ENCODE data around the gene KIRREL2.
A peak's percentile ranks its signal among the peaks of the same experiment; 100 is the strongest.

Gene KIRREL2

GRCh38 chr19:35816262-35816661 is 40.4 kb upstream of the KIRREL2 start:
- Histone ChIP-seq H3K4me1 (ENCODE audit: control insufficient read depth, insufficient read depth, low read length) (peaks cover 7% of the 10 kb centered on the region), H3K27ac (ENCODE audit: extremely low read depth, low read depth, low read length) (no peak overlapping the region), H3K9me3 (ENCODE audit: control insufficient read depth, insufficient read depth, low read depth, low read length) (no peaks in the 10 kb centered on the region), H3K36me3 (ENCODE audit: control insufficient read depth in 2 of 2, insufficient read depth in 1 of 2, low read length in 2 of 2) (no peaks in the 10 kb centered on the region; a peak in 1 of 3 replicates), H3K4me3 (ENCODE audit: low read depth, low read length) (no peak overlapping the region)
- TF ChIP-seq ZNF704 (tag by site-specific recombination; IDR thresholded peaks at IDR 0.05), result no peak
- TF ChIP-seq ZNF513 (tag by site-specific recombination; IDR thresholded peaks at IDR 0.05), result no peak
- no peak for TF ChIP-seq ZNF350 (tag by site-specific recombination; IDR thresholded peaks at IDR 0.05)
- TF ChIP-seq KLF1 (tag by site-specific recombination; IDR thresholded peaks at IDR 0.05), result 0 out of 2 replicates have a peak, but pooled peaks have one; percentile 7
- no peak for TF ChIP-seq ZNF24 (tag by site-specific recombination; IDR thresholded peaks at IDR 0.05)
- no peak for TF ChIP-seq ZNF18 (tag by site-specific recombination; IDR thresholded peaks at IDR 0.05)
- TF ChIP-seq OVOL3 (tag by site-specific recombination; IDR thresholded peaks at IDR 0.05), result no peak
- no peak for TF ChIP-seq ZNF548 (tag by site-specific recombination; IDR thresholded peaks at IDR 0.05)
- TF ChIP-seq ZNF830 (tag by site-specific recombination; IDR thresholded peaks at IDR 0.05; ENCODE audit: low read depth), result no peak
- POLR2A ChIA-PET, result interaction anchor here (0.6 to 0.7 kb wide), 3 partner anchors 29 to 591 kb away, joined by 3 to 4 read pairs (median 3); no protein-coding TSS in a partner anchor
- CTCF ChIA-PET, result interaction anchor here (0.6 to 0.8 kb wide), 5 partner anchors 122 to 268 kb away, joined by 3 to 5 read pairs (median 3); no protein-coding TSS in a partner anchor

- Histone ChIP-seq H3K4me3 (ENCODE audit: low read depth, low read length) (no peak overlapping the region), H3K36me3 (ENCODE audit: control insufficient read depth in 2 of 2, insufficient read depth in 1 of 2, low read length in 2 of 2) (no peaks in the 10 kb centered on the region; a peak in 1 of 3 replicates), H3K9me3 (ENCODE audit: control insufficient read depth, insufficient read depth, low read depth, low read length) (no peaks in the 10 kb centered on the region), H3K4me1 (ENCODE audit: control insufficient read depth, insufficient read depth, low read length) (peaks cover 4% of the 10 kb centered on the region), H3K27ac (ENCODE audit: extremely low read depth, low read depth, low read length) (no peak overlapping the region)
- TF ChIP-seq ZNF362 (tag by site-specific recombination; IDR thresholded peaks at IDR 0.05), result 0 out of 2 replicates have a peak, but pooled peaks have one; percentile 24
- no peak for TF ChIP-seq ZNF837 (tag by site-specific recombination; IDR thresholded peaks at IDR 0.05)
- TF ChIP-seq ZEB2 (tag by site-specific recombination; IDR thresholded peaks at IDR 0.05), result no peak
- CTCF ChIA-PET, result interaction anchor here (0.8 to 3.6 kb wide), 4 partner anchors 12 to 268 kb away, joined by 3 to 13 read pairs (median 6); no protein-coding TSS in a partner anchor
- POLR2A ChIA-PET, result interaction anchor here (0.7 to 1.3 kb wide), 3 partner anchors 28 to 281 kb away, joined by 3 read pairs; partner anchors contain the start of gene LIN37
Observed at GRCh38 chr19:35816846-35817245, 39.9 kb upstream of the KIRREL2 start.

GRCh38 chr19:35818445-35818844 is 38.3 kb upstream of the KIRREL2 start:
- no peak overlapping the region for H3K4me3 ChIP-seq (ENCODE audit: low read depth, low read length)
- CTCF ChIA-PET, result interaction anchor here (0.6 to 3.6 kb wide), 14 partner anchors 10 to 752 kb away, joined by 3 to 16 read pairs (median 8); no protein-coding TSS in a partner anchor

More at GRCh38 chr19:35818445-35818844, 38.3 kb upstream of the KIRREL2 start:
- no peak overlapping the region for H3K27ac ChIP-seq (ENCODE audit: extremely low read depth, low read depth, low read length)
- TF ChIP-seq PRDM1 (tag by site-specific recombination; IDR thresholded peaks at IDR 0.05), result peak; percentile 95
- TF ChIP-seq PRDM10 (tag by site-specific recombination; IDR thresholded peaks at IDR 0.05), result peak; percentile 43
- no peak for TF ChIP-seq ZNF354C (tag by site-specific recombination; IDR thresholded peaks at IDR 0.05; ENCODE audit: borderline replicate concordance, low read depth)
- H3K36me3 ChIP-seq (ENCODE audit: control insufficient read depth in 2 of 2, insufficient read depth in 1 of 2, low read length in 2 of 2), result no peaks in the 10 kb centered on the region; a peak in 1 of 3 replicates
- peaks cover 4% of the 10 kb centered on the region for H3K4me1 ChIP-seq (ENCODE audit: control insufficient read depth, insufficient read depth, low read length)
- H3K9me3 ChIP-seq (ENCODE audit: control insufficient read depth, insufficient read depth, low read depth, low read length), result no peaks in the 10 kb centered on the region
- POLR2A ChIA-PET, result interaction anchor here (0.7 to 1.3 kb wide), 3 partner anchors 27 to 146 kb away, joined by 3 to 9 read pairs (median 4); no protein-coding TSS in a partner anchor

Data from HEK293 (cell line).